Measurements from ENCODE around the gene GRAMD1B. TPM values are rescaled to one million over a fixed set of nuclear protein-coding genes. Genes with fewer than 3 reads are reported as not detected.
"Not testable (repeated sequence)": the region's sequence is repeated elsewhere in the genome, so short reads cannot be mapped to it uniquely, and the experiment has no call there.

GRAMD1B gene
- total and polyA plus RNA-seq, 5 donors = 2.0 to 4.1 (median 2.6) TPM

- Histone ChIP-seq H3K9me3 (ENCODE audit: control insufficient read depth, low read length) (no peaks in the 10 kb centered on the region), H3K4me3 (ENCODE audit: low read length) (no peak overlapping the region), H3K4me1 (ENCODE audit: control insufficient read depth, insufficient read depth, low read length) (no peaks in the 10 kb centered on the region), H3K27me3 (ENCODE audit: control insufficient read depth, insufficient read depth) (no peaks in the 10 kb centered on the region), H3K27ac (ENCODE audit: low read length) (no peak overlapping the region)
- 86% methylated on average over 5 of the region's 5 CpGs for WGBS
- ATAC-seq (no peak), DNase-seq (no peak)
- intact Hi-C loops (cut with DNase I) = no loop called here
Observed at GRCh38 chr11:123493349-123494063, 63.4 kb downstream of the GRAMD1B start.

DNA sequence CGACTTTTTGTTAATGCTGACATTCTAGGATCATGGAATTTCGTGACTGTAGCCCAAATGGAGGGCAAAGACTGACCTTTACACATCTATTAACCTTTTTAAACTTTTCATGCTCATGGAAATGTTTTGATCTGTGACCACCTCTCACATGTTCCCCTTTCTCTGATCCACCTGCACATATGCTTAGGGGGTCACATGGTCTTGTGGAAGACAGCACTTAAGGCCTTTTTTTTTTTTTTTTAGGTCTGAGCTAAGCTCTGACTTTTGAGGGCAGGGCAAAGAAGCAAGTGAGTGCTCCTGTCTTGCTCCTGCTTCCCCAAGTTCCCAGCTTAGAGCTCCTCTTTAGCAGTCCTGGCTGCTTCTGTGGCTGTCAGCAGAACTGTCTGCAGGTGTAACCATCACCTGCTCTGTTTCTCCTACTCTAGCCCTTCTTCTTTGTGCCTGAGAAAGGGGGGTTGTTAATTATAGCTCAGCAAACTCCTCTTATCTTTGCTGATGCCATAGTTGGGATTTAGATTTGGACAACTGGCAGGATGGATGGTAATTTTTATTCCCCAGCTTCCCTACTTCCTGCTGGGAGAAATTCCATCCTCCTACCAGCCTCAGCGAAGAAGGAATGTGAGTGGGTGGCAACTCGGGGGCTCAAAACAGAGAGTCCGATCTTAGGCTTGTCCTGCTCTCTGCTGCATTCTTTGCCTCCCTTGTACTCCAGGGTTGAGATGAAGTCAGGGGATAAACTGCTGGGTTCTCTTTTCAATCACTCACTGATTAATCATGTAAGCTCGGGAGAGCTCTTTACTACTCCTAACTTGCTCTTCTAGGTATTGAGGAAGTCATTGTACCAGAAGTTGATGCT lies 64.4 kb downstream of the GRAMD1B start:
- Histone ChIP-seq H3K27me3 (ENCODE audit: control insufficient read depth, insufficient read depth) (no peaks in the 10 kb centered on the region), H3K4me3 (ENCODE audit: low read length) (no peak overlapping the region), H3K9me3 (ENCODE audit: control insufficient read depth, low read length) (no peaks in the 10 kb centered on the region), H3K27ac (ENCODE audit: low read length) (no peak overlapping the region), H3K4me1 (ENCODE audit: control insufficient read depth, insufficient read depth, low read length) (no peaks in the 10 kb centered on the region)
- ATAC-seq (no peak), DNase-seq (no peak)
- intact Hi-C loops (cut with DNase I) = no loop called here
- 45% methylated on average over 6 of the region's 6 CpGs for WGBS

DNA sequence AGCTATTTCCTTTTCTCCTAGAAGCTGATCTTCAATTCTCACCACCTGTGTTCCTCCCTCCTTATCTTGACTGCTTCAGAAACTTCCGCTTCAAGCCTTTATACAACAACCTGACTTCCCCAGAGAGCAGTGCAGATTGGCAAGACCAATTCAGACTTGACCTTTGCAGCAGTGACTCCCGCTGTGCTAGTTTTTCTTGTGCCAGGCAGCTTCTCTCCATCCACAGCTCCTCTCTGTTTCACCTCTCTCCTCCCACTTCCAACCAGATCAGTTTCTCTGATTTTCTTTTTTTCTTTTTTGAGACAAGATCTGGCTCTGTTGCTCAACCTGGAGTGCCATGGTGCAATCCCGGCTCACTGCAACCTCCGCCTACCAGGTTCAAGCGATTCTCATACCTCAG lies 74.3 kb downstream of the GRAMD1B start:
- intact Hi-C loops (cut with DNase I) = no loop called here
- ATAC-seq (no peak), DNase-seq (no peak)
- H3K9me3 ChIP-seq (ENCODE audit: control insufficient read depth, low read length) = no peaks in the 10 kb centered on the region
- H3K4me3 ChIP-seq (ENCODE audit: low read length) = no peak overlapping the region
- no peaks in the 10 kb centered on the region for H3K27me3 ChIP-seq (ENCODE audit: control insufficient read depth, insufficient read depth)
- 84% methylated on average over 5 of the region's 5 CpGs for WGBS
- H3K27ac ChIP-seq (ENCODE audit: low read length) = no peak overlapping the region
- no peaks in the 10 kb centered on the region for H3K4me1 ChIP-seq (ENCODE audit: control insufficient read depth, insufficient read depth, low read length)

GRCh38 chr11:123505546-123506299 lies 75.7 kb downstream of the GRAMD1B start:
- ATAC-seq (peak in 1 of 2 donors; percentile 35), DNase-seq (no peak)
- H3K27ac ChIP-seq (ENCODE audit: low read length) = no peak overlapping the region
- intact Hi-C loops (cut with DNase I) = loop anchor here in 1 of 4 donors (5.0 kb wide), 1 partner anchor 72 kb away; no protein-coding TSS in a partner anchor
- no peaks in the 10 kb centered on the region for H3K9me3 ChIP-seq (ENCODE audit: control insufficient read depth, low read length)
- H3K4me1 ChIP-seq (ENCODE audit: control insufficient read depth, insufficient read depth, low read length) = no peaks in the 10 kb centered on the region
- WGBS = 66% methylated on average over 6 of the region's 6 CpGs
- no peak overlapping the region for H3K4me3 ChIP-seq (ENCODE audit: low read length)
- H3K27me3 ChIP-seq (ENCODE audit: control insufficient read depth, insufficient read depth) = no peaks in the 10 kb centered on the region

DNA sequence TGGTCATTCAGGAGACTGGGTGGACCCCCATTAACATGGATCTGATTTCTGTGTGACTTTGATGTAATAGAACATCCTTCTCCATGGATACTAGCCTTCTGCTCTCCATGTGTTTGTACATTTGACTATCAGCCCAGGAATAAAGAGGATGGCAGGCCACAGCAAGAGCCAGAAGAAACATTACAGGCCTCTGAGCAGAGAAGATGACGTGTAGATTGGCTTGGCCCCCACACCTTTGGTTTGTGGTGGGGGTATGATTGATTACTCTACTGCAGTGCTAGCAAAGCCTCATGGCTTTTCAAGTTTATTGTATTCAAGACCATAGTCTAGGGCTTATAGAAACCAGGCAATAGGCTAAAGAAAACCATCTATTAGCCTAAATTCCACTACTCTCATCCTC lies 77.0 kb downstream of the GRAMD1B start:
- ATAC-seq (no peak), DNase-seq (no peak)
- intact Hi-C loops (cut with DNase I) = loop anchor here in 1 of 4 donors (5.0 kb wide), 1 partner anchor 70 kb away; no protein-coding TSS in a partner anchor
- no peak overlapping the region for H3K27ac ChIP-seq (ENCODE audit: low read length)
- no peaks in the 10 kb centered on the region for H3K27me3 ChIP-seq (ENCODE audit: control insufficient read depth, insufficient read depth)
- no peak overlapping the region for H3K4me3 ChIP-seq (ENCODE audit: low read length)
- WGBS = 87% methylated on average over 1 of the region's 1 CpG
- no peaks in the 10 kb centered on the region for H3K4me1 ChIP-seq (ENCODE audit: control insufficient read depth, insufficient read depth, low read length)
- H3K9me3 ChIP-seq (ENCODE audit: control insufficient read depth, low read length) = no peaks in the 10 kb centered on the region

- Histone ChIP-seq H3K27ac (ENCODE audit: low read length) (no peak overlapping the region), H3K4me3 (ENCODE audit: low read length) (no peak overlapping the region), H3K4me1 (ENCODE audit: control insufficient read depth, insufficient read depth, low read length) (no peaks in the 10 kb centered on the region), H3K9me3 (ENCODE audit: control insufficient read depth, low read length) (no peaks in the 10 kb centered on the region), H3K27me3 (ENCODE audit: control insufficient read depth, insufficient read depth) (no peaks in the 10 kb centered on the region)
- intact Hi-C loops (cut with DNase I) = loop anchor here (2.0 to 5.0 kb wide), 5 partner anchors 42 to 202 kb away; no protein-coding TSS in a partner anchor
- no peak for DNase-seq
- 69% methylated on average over 18 of the region's 18 CpGs for WGBS
- ATAC-seq = peak; percentile 8 to 54
Observed at GRCh38 chr11:123509737-123510578, 79.9 kb downstream of the GRAMD1B start.

DNA sequence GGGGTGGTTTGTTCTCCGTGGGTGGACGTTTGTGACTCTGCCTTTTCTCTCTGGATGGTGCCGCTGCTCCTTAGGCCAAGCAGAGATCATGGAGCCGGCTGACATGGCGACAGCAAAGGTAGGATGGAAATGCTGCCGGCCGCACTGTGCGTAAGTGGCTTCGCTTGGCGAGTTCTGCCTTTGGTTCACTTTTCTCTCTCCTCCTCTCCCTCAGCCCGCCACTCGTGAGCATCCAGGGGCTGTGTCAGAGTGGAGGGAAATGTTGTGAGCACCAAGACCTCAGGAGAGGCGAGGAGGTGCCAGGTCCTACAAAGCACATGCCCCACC lies 80.5 kb downstream of the GRAMD1B start:
- H3K27me3 ChIP-seq (ENCODE audit: control insufficient read depth, insufficient read depth) = no peaks in the 10 kb centered on the region
- peak in 1 of 2 donors; percentile 30 for ATAC-seq

GRCh38 chr11:123511037-123511870 lies 81.2 kb downstream of the GRAMD1B start:
- no peaks in the 10 kb centered on the region for H3K9me3 ChIP-seq (ENCODE audit: control insufficient read depth, low read length)
- H3K4me1 ChIP-seq (ENCODE audit: control insufficient read depth, insufficient read depth, low read length) = no peaks in the 10 kb centered on the region
- H3K27ac ChIP-seq (ENCODE audit: low read length) = no peak overlapping the region
- peak; percentile 87 to 94 (median 92) for DNase-seq
- WGBS = 20% methylated on average over 14 of the region's 14 CpGs
- H3K4me3 ChIP-seq (ENCODE audit: low read length) = no peak overlapping the region
- peak; percentile 94 for ATAC-seq
- no peaks in the 10 kb centered on the region for H3K27me3 ChIP-seq (ENCODE audit: control insufficient read depth, insufficient read depth)
- intact Hi-C loops (cut with DNase I) = loop anchor here in 3 of 4 donors (2.0 to 5.0 kb wide), 5 partner anchors 41 to 201 kb away; no protein-coding TSS in a partner anchor

More for the DNA sequence above, 80.5 kb downstream of the GRAMD1B start:
- Histone ChIP-seq H3K4me3 (ENCODE audit: low read length) (no peak overlapping the region), H3K27ac (ENCODE audit: low read length) (no peak overlapping the region), H3K4me1 (ENCODE audit: control insufficient read depth, insufficient read depth, low read length) (no peaks in the 10 kb centered on the region), H3K9me3 (ENCODE audit: control insufficient read depth, low read length) (no peaks in the 10 kb centered on the region)
- peak in 1 of 3 donors; percentile 52 for DNase-seq
- intact Hi-C loops (cut with DNase I) = loop anchor here in 3 of 4 donors (2.0 to 5.0 kb wide), 5 partner anchors 42 to 202 kb away; no protein-coding TSS in a partner anchor
- WGBS = 92% methylated on average over 13 of the region's 13 CpGs

GRCh38 chr11:123513309-123513708 lies 83.2 kb downstream of the GRAMD1B start:
- intact Hi-C loops (cut with DNase I) = loop anchor here in 3 of 4 donors (5.0 kb wide), 4 partner anchors 39 to 199 kb away; no protein-coding TSS in a partner anchor
- not testable (repeated sequence) for ATAC-seq; H3K4me3 ChIP-seq (ENCODE audit: low read length); H3K9me3 ChIP-seq (ENCODE audit: control insufficient read depth, low read length); DNase-seq; H3K27me3 ChIP-seq (ENCODE audit: control insufficient read depth, insufficient read depth); H3K4me1 ChIP-seq (ENCODE audit: control insufficient read depth, insufficient read depth, low read length); H3K27ac ChIP-seq (ENCODE audit: low read length)

Data from right cardiac atrium (tissue), 5 donors.